DMS79 (cell line): ENCODE results near the gene ZNF700.
"Not testable (repeated sequence)": the region's sequence is repeated elsewhere in the genome, so short reads cannot be mapped to it uniquely, and the experiment has no call there.

ENCODE experiments used
- DNase-seq: peaks from one replicate; lab custom pipeline; 2025; lab: John Stamatoyannopoulos, UW

ZNF700 gene

DNA sequence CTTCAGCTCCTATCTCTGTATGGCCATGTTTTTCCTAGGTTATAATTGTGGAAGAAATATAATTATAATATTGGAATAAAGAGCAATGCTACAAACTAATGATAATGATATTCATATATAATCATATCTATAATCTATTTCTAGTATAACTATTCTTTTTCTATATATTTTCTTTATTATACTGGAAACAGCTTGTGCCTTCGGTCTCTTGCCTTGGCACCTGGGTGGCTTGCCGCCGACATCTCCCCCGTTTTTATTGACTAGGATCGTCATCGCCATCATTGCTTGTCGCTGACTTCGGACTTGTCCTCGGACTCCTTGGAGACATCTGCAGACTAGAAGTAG lies 64.2 kb downstream of the ZNF700 start:
- DNase-seq: no peak

DNA sequence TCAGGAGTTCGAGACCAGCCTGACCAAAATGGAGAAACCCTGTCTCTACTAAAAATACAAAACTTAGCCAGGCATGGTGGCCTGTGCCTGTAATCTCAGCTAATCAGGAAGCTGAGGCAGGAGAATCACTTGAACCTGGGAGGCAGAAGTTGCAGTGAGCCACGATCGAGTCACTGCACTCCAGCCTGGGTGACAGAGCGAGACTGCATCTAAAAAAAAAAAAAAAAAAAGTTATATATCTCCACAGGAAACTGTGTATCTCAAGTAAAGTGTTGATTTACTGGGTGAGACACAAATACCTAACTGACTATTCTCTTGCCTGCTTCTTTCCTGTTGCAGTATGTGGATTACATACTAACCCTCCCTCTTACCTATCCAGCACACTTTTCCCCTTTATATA lies 67.0 kb downstream of the ZNF700 start:
- DNase-seq: not testable (repeated sequence)

DNA sequence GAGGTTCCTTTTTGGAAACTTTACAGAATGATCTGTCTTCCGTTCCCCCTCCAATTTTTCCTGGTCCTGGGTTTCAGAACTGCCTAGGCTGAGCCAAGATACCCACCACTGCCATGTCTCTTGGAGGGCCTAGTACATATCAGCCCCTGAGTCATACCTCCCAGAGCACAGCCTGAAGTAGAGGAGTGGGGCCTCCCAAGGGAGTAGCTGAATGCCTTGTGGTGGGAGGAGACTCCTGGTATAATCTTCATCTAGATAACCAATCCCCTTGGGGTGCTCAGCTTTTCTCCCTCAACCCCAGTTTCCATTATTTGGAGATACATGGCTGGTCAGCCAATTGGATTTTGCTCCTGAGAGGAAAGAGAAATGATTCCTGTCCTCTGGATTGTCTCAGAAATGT lies 70.3 kb downstream of the ZNF700 start:
- DNase-seq: no peak
